ENCODE measurements around the gene OR5T2.
"Not testable (repeated sequence)": the region's sequence is repeated elsewhere in the genome, so short reads cannot be mapped to it uniquely, and the experiment has no call there.

Gene OR5T2

GRCh38 chr11:56234155-56234554 lies at the start of gene OR5T2:
Gene OR5T2, minus strand, starts transcription at chr11:56234255. Its CDS starts 1,193 bp downstream, at chr11:56233062.
- no peak for TF ChIP-seq CTCF (IDR thresholded peaks at IDR 0.05; ENCODE audit: borderline replicate concordance, insufficient read depth, low read depth, low read length)
- H3K4me3 ChIP-seq (ENCODE audit: low read depth, low read length) = no peak within 1 kb of the TSS

GRCh38 chr11:56273854-56274253 lies 39.8 kb upstream of the OR5T2 start, which contains the start of gene OR5T1:
Gene OR5T1, plus strand, starts transcription at chr11:56274154. Its CDS starts 1,485 bp downstream, at chr11:56275639.
- no peak within 1 kb of the TSS for H3K4me3 ChIP-seq (ENCODE audit: low read depth, low read length)

GRCh38 chr11:56271092-56271491 lies 37.0 kb upstream of the OR5T2 start:
- H3K4me3 ChIP-seq (ENCODE audit: low read depth, low read length) = no peak overlapping the region
- no peak for TF ChIP-seq CTCF (IDR thresholded peaks at IDR 0.05; ENCODE audit: borderline replicate concordance, insufficient read depth, low read depth, low read length)

More at GRCh38 chr11:56273854-56274253, 39.8 kb upstream of the OR5T2 start, which contains the start of gene OR5T1:
- TF ChIP-seq CTCF (IDR thresholded peaks at IDR 0.05; ENCODE audit: borderline replicate concordance, insufficient read depth, low read depth, low read length) = no peak

GRCh38 chr11:56251954-56252353 lies 17.9 kb upstream of the OR5T2 start, which contains the start of gene OR5T3:
Gene OR5T3, plus strand, starts transcription at chr11:56252254. Its CDS starts 0 bp downstream, at chr11:56252254.
- no peak within 1 kb of the TSS for H3K4me3 ChIP-seq (ENCODE audit: low read depth, low read length)
- TF ChIP-seq CTCF (IDR thresholded peaks at IDR 0.05; ENCODE audit: borderline replicate concordance, insufficient read depth, low read depth, low read length) = no peak

GRCh38 chr11:56219735-56220134 lies 14.3 kb downstream of the OR5T2 start:
- H3K4me3 ChIP-seq (ENCODE audit: low read depth, low read length) = not testable (repeated sequence)

GRCh38 chr11:56214537-56214936 lies 19.5 kb downstream of the OR5T2 start:
- no peak overlapping the region for H3K4me3 ChIP-seq (ENCODE audit: low read depth, low read length)
- TF ChIP-seq CTCF (IDR thresholded peaks at IDR 0.05; ENCODE audit: borderline replicate concordance, insufficient read depth, low read depth, low read length) = no peak

- no peak overlapping the region for H3K4me3 ChIP-seq (ENCODE audit: low read depth, low read length)
- TF ChIP-seq CTCF (IDR thresholded peaks at IDR 0.05; ENCODE audit: borderline replicate concordance, insufficient read depth, low read depth, low read length) = no peak
Observed at GRCh38 chr11:56207790-56208189, 26.3 kb downstream of the OR5T2 start.

- TF ChIP-seq CTCF (IDR thresholded peaks at IDR 0.05; ENCODE audit: borderline replicate concordance, insufficient read depth, low read depth, low read length) = no peak
- H3K4me3 ChIP-seq (ENCODE audit: low read depth, low read length) = no peak overlapping the region
Observed at GRCh38 chr11:56197367-56197766, 36.7 kb downstream of the OR5T2 start.
